Thymus (tissue), 14 donors: Measurements from ENCODE around the gene C1QL1. TPM values are rescaled to one million over a fixed set of nuclear protein-coding genes. Genes with fewer than 3 reads are reported as not detected.
A peak's percentile ranks its signal among the peaks of the same experiment; 100 is the strongest.

Experiments used
- DNase-seq, 9 donors: peaks; one replicate each; pipeline ENCODE4 v3.0.0-alpha.2; 2013; ENCODE audit warnings: low spot score in 9 of 9, low read depth in 6 of 9, missing footprints in 1 of 9
- H3K27ac ChIP-seq, 2 donors: one replicate each; pipeline ENCODE4 v1.5.1; 2013; ENCODE audit warnings: control low read depth in 1 of 2, low read depth in 1 of 2, low read length in 1 of 2, mild to moderate bottlenecking in 1 of 2, moderate library complexity in 1 of 2
- H3K27me3 ChIP-seq, 2 donors: one replicate each; pipeline ENCODE4 v1.5.1; 2013; ENCODE audit warnings: low read length in 1 of 2; ENCODE audit not compliant: control insufficient read depth in 2 of 2, insufficient read depth in 1 of 2
- H3K36me3 ChIP-seq, 2 donors: one replicate each; pipeline ENCODE4 v1.5.1; 2013; ENCODE audit warnings: low read length in 1 of 2, mild to moderate bottlenecking in 1 of 2, moderate library complexity in 1 of 2; ENCODE audit not compliant: control insufficient read depth in 2 of 2, insufficient read depth in 2 of 2
- H3K4me1 ChIP-seq, 2 donors: one replicate each; pipeline ENCODE4 v1.5.1; 2013; ENCODE audit warnings: low read length in 2 of 2; ENCODE audit not compliant: control insufficient read depth in 2 of 2, insufficient read depth in 2 of 2
- H3K4me3 ChIP-seq, 2 donors: one replicate each; pipeline ENCODE4 v1.5.1; 2013; ENCODE audit warnings: low read length in 2 of 2, control low read depth in 1 of 2, mild to moderate bottlenecking in 1 of 2
- H3K9me3 ChIP-seq, 2 donors: one replicate each; pipeline ENCODE4 v1.5.1; 2013; ENCODE audit warnings: low read length in 1 of 2, mild to moderate bottlenecking in 1 of 2; ENCODE audit not compliant: control insufficient read depth in 2 of 2, insufficient read depth in 1 of 2
- WGBS: extraction: QIAGEN DNeasy Blood & Tissue Kit; methylation state at CpG from one replicate; pipeline ENCODE4 v1.1.7; 2013; 5-methylcytosine and 5-hydroxymethylcytosine counted together
- long read RNA-seq, 10 donors: transcript quantifications; one replicate each; lab custom pipeline, GENCODE V29; 2026
- polyA plus RNA-seq: library from polyadenylated mRNA; stranded (reverse); fragments of 200-250 nt; gene quantifications from one replicate; pipeline ENCODE4 v1.2.3, GENCODE V29; 2013
- total RNA-seq: library from RNA; stranded (reverse); fragments of 120-200 nt; gene quantifications from one replicate; pipeline ENCODE4 v1.2.4, GENCODE V29; 2013
- donor health status: healthy.

C1QL1 gene
- total RNA-seq (0.09 TPM), polyA plus RNA-seq (0.23 TPM)
- long read RNA-seq, donor 1 = 0 reads
- long read RNA-seq, donor 2 = 0 reads
- long read RNA-seq, donor 3 = 0 reads
- long read RNA-seq, donor 4 = 0 reads
- long read RNA-seq, donor 5 = 0 reads
- long read RNA-seq, donor 6, partial matches to known transcripts = 0 of 1 reads
- long read RNA-seq, donor 6, other reads (novel, unspliced or antisense) = 0 of 1 reads
- long read RNA-seq, donor 7 = 0 reads
- long read RNA-seq, donor 8 = 0 reads
- long read RNA-seq, donor 9 = 0 reads
- long read RNA-seq, donor 10 = 0 reads

DNA sequence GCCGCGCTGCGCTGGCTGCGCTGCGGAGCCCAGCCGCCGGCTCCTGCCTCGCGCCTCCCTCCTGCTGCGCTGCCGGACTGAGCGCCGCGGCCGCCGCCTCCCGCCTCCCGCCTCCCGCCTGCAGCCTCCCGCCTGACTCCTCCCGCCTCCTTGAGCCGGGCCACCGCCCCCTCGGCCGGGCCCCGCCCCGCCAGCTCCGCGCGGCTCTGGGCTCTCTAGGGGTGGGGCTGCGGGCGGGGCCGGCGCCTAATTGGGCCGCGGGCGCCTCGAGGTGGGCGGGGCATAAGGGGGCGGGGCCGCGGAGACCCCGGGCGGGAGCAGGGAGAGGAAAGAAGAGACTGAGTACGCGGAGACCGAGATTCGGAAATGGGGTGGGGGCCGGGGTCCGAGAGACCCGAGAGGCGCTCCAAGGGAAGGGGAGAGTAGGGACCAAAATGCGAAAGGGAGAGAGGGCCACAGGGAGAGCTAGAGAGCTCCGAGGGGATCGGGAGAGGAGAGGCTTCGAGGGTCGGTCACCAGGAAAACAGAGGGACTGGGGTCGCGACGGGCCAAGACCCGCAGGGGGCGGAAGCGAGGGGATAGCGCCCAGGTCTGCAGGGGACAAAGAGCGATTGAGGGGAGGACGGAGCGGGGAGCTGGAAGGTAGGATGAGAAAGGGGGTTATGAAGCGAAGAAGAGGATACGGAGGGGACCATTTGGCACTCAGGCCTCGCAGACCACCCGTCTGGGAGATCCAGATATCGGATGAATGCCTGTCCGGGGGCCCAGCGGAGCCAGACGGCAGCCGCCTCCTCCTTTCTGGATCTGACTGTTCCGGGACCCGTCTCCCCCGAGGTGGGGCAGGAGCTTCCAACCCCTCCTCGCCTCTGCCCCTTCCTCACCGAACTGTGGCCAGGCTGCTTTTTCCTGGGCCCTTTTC is at the start of gene C1QL1:
C1QL1 (minus strand) TSS at position 79 of the 919 bp plus-strand sequence. CDS start 255 bp downstream, outside the sequence.
- no peaks in the 10 kb centered on the region for H3K36me3 ChIP-seq
- peaks cover 17 to 27% of the 10 kb centered on the region in 2 donors for H3K4me1 ChIP-seq
- H3K4me3 ChIP-seq = peak within 1 kb of the TSS; percentile 26 to 47
- H3K27me3 ChIP-seq = peaks cover 63 to 95% of the 10 kb centered on the region in 2 donors
- DNase-seq = peak in 8 of 9 donors; percentile 55 to 93 (median 85)
- peaks cover 0 to 15% of the 10 kb centered on the region in 2 donors for H3K9me3 ChIP-seq
- H3K27ac ChIP-seq = no peak within 1 kb of the TSS
- 3% methylated on average over 81 of the region's 81 CpGs for WGBS

DNA sequence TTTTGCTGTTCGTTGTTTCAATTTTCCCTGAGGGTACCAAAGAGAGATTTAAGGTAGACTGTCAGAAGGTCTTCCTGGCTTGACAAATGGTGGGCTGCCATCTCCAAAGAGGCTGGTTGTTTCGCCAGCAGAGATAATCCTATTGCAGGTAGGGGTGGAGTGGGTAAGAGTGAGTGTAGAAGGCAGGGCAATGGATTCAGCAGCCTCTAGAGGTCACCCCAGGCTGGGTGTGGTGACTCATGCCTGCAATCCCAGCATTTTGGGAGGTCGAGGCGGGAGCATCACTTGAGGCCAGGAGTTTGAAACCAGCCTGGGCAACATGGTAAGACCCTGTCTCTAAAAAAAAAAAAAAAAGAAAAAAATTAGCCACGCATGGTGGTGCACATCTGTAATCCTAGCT is 48.7 kb upstream of the C1QL1 start:
- Histone ChIP-seq H3K27me3 (peaks cover 35 to 74% of the 10 kb centered on the region in 2 donors), H3K4me3 (no peak overlapping the region), H3K4me1 (peaks cover 16 to 17% of the 10 kb centered on the region in 2 donors), H3K36me3 (no peaks in the 10 kb centered on the region), H3K27ac (no peak overlapping the region), H3K9me3 (peaks cover 0 to 4% of the 10 kb centered on the region in 2 donors)
- no peak for DNase-seq
- 84% methylated on average over 5 of the region's 5 CpGs for WGBS

DNA sequence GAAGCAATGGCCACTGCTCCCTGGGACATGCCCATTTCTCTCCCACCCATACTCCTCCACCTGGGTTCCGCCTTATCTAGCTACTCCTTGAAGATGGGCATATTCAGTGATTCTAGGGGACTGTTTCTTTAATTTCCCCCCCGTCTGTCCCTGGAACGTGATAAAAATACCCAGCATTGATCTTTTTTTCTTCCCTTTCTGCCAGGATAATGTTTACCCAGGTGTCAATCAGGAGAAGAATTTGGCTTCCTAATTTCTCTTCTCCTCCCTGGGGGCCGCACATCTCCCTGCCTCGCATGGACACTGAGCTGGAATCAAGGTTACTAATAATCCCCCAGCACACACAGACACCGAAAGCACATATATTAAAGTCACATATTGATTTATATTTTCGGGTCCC is 48.1 kb upstream of the C1QL1 start:
- no peak for DNase-seq
- H3K4me3 ChIP-seq = no peak overlapping the region
- peaks cover 10 to 12% of the 10 kb centered on the region in 2 donors for H3K4me1 ChIP-seq
- H3K9me3 ChIP-seq = peaks cover 0 to 4% of the 10 kb centered on the region in 2 donors
- WGBS = 82% methylated on average over 7 of the region's 7 CpGs
- H3K27me3 ChIP-seq = peaks cover 29 to 68% of the 10 kb centered on the region in 2 donors
- H3K27ac ChIP-seq = no peak overlapping the region
- H3K36me3 ChIP-seq = no peaks in the 10 kb centered on the region

DNA sequence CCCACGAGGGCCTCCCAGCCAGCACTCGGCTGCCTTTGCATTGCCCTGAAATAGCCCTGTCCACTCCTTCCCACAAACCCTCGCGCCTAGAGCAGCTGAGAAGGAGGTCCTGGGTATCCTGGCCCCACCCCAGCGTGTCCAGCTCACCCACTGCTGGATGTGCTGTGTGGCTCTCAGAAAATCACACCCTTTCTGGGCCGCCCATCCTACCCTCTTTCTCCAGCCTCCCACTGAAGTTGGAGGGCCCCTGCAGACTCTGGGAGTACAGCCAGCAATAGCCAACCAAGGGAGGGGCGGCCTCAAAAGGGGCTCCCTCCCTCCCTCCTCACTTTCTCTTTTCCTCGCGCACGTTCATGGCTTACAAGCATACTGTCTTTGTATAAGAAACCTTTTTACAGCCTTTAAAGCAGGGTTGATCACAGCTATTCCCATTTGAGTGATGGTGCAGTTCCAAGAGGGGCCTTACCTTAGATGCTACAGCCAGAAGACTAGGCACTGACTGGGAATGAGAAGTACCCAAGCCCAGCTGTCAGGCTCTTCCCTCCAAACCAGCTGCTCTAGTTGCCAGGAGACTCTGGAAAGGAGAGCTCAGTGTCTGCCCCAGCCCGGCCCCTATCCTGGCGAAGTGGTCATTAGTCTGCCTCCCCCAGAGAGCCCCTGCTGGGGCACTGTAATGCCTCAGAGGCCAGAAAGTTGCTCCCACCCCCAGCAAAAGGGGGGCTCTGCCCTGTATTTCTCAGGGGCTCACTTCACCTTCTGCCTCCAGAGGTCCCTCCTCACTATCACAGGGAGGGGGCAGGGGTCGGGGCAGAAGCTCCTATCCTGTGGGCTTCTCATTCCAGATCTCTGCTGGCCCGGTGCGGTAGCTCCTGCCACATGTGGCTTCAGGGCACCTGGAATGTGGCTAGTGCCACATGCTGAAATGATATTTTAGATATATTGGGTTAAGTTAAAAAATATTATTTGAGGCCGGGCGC is 45.2 kb upstream of the C1QL1 start:
- Histone ChIP-seq H3K4me3 (no peak overlapping the region), H3K4me1 (no peaks in the 10 kb centered on the region), H3K27ac (no peak overlapping the region), H3K36me3 (no peaks in the 10 kb centered on the region), H3K9me3 (no peaks in the 10 kb centered on the region), H3K27me3 (peaks cover 1 to 51% of the 10 kb centered on the region in 2 donors)
- WGBS = 92% methylated on average over 17 of the region's 17 CpGs
- DNase-seq = no peak

DNA sequence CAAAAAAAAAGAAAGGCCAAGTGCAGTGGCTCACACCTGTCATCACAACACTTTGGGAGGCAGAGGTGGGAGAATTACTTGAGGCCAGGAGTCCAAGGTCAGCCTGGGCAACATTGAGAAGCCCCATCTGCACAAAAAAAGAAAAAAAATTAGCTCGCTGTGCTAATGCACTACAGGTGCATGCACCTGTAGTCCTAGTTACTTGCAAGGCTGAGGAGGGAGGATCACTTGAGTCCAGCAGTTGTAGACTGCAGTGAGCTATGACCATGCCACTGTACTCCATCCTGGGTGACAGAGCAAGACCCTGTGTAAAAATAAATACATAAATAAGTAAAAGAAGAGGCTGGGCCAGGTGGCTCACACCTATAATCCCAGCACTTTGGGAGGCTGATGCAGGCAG is 43.7 kb upstream of the C1QL1 start:
- no peak for DNase-seq
- H3K27me3 ChIP-seq = peaks cover 0 to 49% of the 10 kb centered on the region in 2 donors
- no peak overlapping the region for H3K4me3 ChIP-seq
- H3K27ac ChIP-seq = no peak overlapping the region
- WGBS = 96% methylated on average over 1 of the region's 1 CpG
- no peaks in the 10 kb centered on the region for H3K36me3 ChIP-seq
- no peaks in the 10 kb centered on the region for H3K4me1 ChIP-seq
- H3K9me3 ChIP-seq = no peaks in the 10 kb centered on the region

DNA sequence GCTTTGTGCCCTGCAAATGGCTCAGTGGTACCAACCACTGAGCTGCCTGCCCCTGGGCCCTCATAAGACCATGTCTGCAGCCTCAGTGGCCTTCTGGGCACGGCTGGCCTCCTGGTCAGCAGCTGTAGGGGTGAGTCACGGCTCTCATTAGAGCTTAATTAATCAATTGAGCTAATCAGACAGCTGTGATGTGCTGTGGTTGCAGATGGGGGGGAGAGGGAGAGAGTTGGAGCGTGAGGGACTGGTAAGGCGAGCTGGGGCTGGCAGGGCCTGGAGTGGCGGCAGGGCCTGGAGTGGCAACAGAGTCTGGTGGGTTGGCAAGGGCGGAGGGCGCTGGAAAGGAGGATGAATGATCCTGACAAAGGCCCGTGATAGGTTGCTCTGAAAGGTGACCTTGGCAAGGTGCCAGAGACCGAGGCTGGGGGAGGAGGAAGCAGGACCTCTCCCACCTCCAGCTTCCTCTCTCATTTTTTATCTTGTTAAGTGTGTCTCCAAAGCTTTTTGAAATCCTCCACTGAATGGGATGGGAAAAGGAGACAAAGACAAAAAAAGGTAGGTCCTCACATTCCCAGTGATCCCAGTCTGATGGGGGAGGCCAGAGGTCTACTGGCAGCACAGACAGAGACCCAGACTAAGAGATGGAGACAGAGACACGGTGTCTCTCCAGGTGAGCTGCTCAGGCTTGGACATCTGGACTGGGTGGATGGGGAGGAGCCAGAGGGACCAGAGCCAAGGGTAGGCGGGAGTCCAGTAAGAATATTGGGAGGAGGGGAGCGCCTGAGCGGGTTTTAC is 41.8 kb upstream of the C1QL1 start:
- no peaks in the 10 kb centered on the region for H3K9me3 ChIP-seq
- no peak for DNase-seq

DNA sequence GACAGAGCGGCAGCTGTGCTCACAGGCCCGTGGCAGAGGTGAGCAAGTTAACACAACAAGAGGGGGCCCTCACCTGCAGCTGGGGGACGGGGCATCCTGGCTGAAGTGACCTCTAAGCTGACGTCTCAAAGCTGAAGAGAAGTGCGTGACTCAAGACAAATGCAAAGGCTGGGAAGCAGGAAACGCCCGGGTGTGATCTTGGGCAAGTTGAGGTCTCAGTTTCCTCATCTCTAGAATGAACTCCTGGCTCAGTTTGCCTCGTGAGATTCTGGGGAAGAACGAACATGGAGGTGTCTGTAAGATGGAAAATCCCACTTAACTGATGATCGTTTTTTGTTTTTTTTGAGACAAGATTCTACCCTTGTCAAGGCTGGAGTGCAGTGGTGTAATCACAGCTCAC is 40.1 kb upstream of the C1QL1 start:
- no peaks in the 10 kb centered on the region for H3K9me3 ChIP-seq
- H3K4me3 ChIP-seq = no peak overlapping the region
- H3K36me3 ChIP-seq = no peaks in the 10 kb centered on the region
- peaks cover 0 to 60% of the 10 kb centered on the region in 2 donors for H3K27me3 ChIP-seq
- WGBS = 79% methylated on average over 10 of the region's 10 CpGs
- no peak overlapping the region for H3K27ac ChIP-seq
- H3K4me1 ChIP-seq = no peaks in the 10 kb centered on the region
- DNase-seq = no peak

More for the DNA sequence above, 41.8 kb upstream of the C1QL1 start:
- H3K4me1 ChIP-seq = no peaks in the 10 kb centered on the region
- peaks cover 0 to 51% of the 10 kb centered on the region in 2 donors for H3K27me3 ChIP-seq
- H3K36me3 ChIP-seq = no peaks in the 10 kb centered on the region
- no peak overlapping the region for H3K4me3 ChIP-seq
- 84% methylated on average over 13 of the region's 13 CpGs for WGBS
- no peak overlapping the region for H3K27ac ChIP-seq

DNA sequence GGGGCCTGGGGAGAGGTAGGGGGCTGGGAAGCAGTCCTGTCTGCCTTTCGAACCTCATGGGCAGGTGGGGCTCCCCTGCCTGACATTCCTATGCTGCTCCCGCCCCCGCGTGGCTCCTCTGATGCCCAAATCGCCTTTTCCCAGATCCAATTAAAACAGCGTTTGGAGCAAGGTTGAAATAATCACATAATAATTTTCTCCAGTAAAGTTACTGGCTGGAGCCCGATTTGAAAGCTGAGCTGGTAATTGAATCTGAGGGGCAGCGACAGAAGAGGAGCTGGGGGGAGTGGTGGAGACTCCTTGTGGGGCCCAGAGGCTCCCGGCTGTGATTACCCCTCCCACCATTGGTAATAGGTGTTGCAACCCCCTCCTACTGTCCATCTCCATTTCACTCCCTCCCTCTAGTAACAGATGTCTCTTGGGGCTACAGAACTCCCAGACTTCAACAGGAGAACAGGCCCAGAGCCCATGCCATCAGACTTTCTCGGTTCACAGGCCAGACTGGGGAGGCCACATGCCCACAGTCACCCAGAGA is 38.9 kb upstream of the C1QL1 start:
- no peaks in the 10 kb centered on the region for H3K36me3 ChIP-seq
- DNase-seq = no peak
- no peak overlapping the region for H3K4me3 ChIP-seq
- no peak overlapping the region for H3K27ac ChIP-seq
- no peaks in the 10 kb centered on the region for H3K9me3 ChIP-seq
- 45% methylated on average over 10 of the region's 10 CpGs for WGBS
- no peaks in the 10 kb centered on the region for H3K4me1 ChIP-seq
- H3K27me3 ChIP-seq = peaks cover 0 to 60% of the 10 kb centered on the region in 2 donors
